Forelimb muscle (tissue), 1 donor: ENCODE measurements around the gene MYO1D. TPM values are rescaled to one million over a fixed set of nuclear protein-coding genes. Genes with fewer than 3 reads are reported as not detected.

Experiments
- DNase-seq: peaks from one replicate; pipeline ENCODE4 v3.0.0-alpha.2; 2013; ENCODE audit warnings: low read depth
- polyA plus RNA-seq: library from polyadenylated mRNA; unstranded; fragments of 120-200 nt; gene quantifications from one replicate; pipeline ENCODE4 v1.2.1, GENCODE V29; 2013; ENCODE audit not compliant: insufficient read length

Gene MYO1D
- polyA plus RNA-seq, 1 donor: 5.8 TPM

DNA sequence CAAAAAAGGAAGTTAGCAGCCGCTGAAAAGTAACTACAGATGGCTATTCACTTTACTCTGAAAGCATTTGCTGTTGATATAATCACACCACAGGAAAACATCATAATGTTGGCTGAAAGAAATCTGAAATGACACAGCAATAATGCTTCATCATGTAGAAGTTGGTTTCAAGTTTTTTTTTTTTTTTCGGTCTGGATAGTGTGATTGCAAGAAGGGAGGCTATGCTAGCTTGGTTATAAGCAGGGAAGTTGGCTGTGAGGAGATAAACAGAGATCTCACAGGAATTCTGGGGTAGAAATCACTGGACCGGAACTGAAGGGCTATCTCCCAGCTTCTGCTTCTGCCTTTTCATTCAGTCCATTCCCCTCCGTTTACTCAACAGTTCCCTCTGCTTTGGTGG lies 57.9 kb downstream of the MYO1D start:
- no peak for DNase-seq

DNA sequence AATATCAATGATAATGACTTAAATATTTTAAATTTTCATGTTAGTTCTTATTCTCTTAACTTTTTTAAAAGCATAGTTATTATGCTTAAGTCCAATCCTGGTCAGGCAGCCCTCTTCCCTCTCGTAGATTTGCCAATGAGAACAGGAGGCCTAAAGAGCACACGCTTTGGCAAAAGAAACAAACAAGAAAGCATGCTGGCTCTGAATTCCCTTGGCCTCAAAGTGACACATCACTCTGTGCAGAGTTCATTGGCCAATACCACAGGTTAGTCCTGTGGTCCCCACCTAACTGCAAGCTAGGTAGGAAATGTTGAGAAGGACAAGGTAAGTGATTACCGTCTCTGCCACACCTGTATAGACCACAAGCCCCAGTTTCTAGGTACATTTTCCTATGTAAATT lies 61.5 kb downstream of the MYO1D start:
- DNase-seq: no peak

- DNase-seq: no peak
These were observed 62.1 kb downstream of the MYO1D start for GRCh38 chr17:32814836-32815235.

- DNase-seq: no peak
These were observed 63.9 kb downstream of the MYO1D start for GRCh38 chr17:32813021-32813420.

DNA sequence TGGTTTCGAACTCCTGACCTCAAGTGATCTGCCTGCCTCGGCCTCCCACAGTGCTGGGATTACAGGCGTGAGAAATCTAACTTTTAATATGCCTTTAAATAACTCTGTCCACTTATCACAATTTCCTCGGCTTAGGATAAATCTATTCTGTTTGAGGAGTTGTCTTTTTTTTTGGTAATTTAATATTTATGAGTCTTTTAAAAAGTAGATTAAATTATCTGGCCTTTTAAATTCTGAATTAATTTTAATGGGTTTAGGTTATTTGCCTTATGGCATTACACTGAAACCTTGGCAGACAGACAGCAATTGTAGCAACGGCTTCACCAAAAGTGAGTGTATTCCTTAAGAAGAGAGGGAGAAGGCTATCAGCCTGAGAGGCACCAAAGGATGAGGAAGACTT lies 66.2 kb downstream of the MYO1D start:
- no peak for DNase-seq

DNA sequence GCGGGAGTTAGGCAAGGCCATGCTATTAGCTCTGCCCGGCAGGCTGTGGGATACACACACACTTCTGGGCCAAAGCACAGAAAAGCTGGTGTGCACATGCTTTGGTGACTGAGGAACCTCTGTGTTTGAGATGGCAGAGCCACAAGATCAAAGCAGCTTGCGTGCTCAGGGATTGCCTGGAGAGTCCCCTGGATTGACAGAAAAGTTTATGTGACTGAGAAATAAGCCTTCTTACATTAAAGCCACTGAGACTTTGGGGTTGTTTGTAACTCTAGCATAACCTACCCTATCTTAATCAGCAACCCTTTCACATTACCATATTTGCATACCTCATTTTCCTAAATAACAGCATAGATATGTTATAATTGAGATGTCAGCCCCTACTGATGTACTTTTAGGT lies 69.3 kb downstream of the MYO1D start:
- no peak for DNase-seq

DNA sequence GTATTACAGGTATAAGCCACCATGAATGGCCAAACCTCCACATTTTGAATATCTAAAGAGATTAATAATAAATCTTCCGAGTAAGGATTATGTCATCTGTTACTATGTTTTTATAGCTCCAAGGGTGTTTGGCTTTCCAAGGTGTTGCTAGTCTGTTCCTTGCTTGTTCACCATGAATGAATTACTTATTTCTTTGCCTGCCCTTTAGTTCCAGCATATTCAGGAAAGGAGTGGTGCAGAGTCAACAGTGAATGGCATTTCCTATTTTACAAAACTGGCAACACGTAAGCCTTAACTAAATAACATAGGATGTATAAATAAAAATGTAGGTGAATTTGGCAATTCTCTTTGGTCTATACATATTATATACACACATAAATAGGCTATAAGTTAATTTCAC lies 70.3 kb downstream of the MYO1D start:
- DNase-seq: no peak

GRCh38 chr17:32805029-32805976 lies 71.6 kb downstream of the MYO1D start:
- no peak for DNase-seq

DNA sequence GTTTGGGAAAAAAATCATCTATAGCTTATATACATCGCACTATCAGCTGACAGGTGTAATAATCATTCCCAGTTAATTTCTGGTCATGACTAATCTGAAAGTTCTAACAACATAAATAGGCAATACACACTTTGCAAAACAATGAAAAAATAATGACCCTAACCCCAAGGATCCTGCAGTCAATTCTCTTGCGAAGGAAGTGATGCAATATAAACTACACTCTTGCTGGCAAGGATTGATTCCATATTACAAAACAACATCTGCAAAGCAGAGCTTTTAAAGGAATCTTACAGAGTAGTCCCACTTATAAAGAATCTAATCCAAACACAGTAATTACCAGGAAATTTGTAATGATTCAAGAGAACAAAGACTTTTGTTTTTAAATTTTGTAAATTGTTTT lies 73.4 kb downstream of the MYO1D start:
- no peak for DNase-seq

DNA sequence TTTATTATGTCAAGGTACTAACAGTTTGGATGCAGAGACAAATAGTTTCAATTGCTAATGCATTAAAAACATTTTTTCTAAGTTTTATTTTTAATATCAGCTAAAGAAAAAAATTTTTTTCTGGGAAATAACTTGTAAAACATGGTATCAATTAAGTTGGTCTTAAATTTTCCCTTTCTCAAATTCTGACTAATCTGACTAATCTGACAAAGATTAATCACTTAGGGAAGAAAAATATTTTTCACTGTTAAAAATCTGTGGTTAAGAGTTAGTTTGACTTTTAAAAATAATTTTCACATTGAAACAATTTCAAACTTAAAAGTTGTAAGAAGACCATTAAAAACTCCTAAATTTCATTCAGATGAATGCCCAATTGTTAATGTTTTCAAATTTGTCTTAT lies 74.6 kb downstream of the MYO1D start:
- no peak for DNase-seq

GRCh38 chr17:32801641-32802040 lies 75.3 kb downstream of the MYO1D start:
- DNase-seq: no peak

DNA sequence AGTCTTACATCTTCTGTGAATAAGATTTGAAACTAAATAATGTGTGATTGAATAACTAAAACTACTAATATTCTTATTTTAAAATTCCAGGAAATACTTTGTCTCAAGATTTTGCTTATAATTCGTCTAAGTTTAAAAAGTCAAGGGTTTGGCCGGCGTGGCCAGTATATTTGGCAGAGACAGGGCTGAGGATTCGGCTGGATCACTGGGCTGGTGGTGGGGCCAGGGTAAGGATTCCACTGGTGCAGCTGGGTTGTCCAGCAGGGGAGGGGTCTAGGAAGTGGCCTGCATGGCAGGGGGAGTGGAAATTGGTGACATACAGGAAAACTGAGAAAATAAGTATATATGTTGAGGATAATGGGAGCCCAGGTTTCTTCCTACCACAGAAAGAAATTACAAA lies 75.7 kb downstream of the MYO1D start:
- no peak for DNase-seq

GRCh38 chr17:32798938-32799337 lies 78.0 kb downstream of the MYO1D start:
- no peak for DNase-seq

- no peak for DNase-seq
These were observed 81.5 kb downstream of the MYO1D start for GRCh38 chr17:32795339-32795979.

DNA sequence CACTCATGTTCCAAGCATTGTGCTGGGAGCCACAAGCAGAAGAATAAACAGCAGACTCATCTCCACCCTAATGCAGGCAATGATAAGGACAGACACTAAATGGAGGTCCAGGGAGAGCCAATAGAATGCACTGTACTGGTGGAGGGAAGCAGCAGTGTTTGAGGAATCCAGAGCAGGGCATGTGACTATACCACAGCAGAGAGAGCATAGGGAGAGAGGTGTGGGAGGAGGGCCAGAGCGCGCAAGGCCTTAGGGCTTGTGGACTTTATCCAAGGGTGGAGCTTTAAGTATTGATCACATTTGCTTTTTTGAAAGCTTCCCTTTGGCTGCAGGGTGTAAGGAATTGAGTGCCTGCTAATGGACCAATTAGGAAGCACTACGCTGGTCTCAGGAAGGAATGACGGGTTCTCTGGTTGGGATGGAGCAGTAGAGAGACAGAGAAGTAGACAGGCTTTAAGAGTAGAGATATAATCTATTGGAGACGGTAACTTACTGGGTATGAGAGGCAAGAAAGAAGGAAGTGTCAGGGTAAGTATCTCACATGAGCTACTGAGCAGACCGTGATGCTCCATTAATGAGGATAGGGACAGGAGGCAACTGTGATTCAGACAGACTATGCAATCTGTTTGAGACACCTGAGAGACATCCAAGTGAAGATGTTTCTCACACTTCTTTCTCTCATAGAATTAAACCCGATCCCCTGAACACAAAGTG lies 82.2 kb downstream of the MYO1D start:
- DNase-seq: no peak

GRCh38 chr17:32793841-32794240 lies 83.1 kb downstream of the MYO1D start:
- no peak for DNase-seq

- no peak for DNase-seq
These were observed 84.7 kb downstream of the MYO1D start for GRCh38 chr17:32792207-32792606.

DNA sequence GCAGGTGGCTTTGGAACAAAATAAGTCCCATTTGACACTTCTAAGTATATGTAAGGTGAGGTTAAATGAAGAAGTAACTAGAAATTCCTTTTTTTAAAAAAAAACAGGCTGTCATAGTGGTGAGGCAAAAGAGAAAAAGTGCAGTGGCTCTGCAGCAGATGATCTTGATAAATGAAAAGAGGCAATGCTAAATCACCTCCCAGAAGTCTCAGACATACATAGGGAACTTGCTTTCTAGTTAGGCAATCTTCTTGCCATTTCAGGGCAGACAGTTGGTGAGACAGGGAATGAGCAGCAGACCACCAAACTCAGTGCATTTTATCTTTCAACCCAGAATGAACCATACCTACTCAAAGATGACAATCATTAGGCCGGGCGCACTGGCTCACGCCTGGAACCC lies 90.8 kb downstream of the MYO1D start:
- DNase-seq: no peak

GRCh38 chr17:32784113-32784512 lies 92.8 kb downstream of the MYO1D start:
- no peak for DNase-seq

- DNase-seq: peak; percentile 19
These were observed 93.3 kb downstream of the MYO1D start for GRCh38 chr17:32783602-32784001.

GRCh38 chr17:32780721-32781120 lies 96.2 kb downstream of the MYO1D start:
- no peak for DNase-seq

GRCh38 chr17:32777922-32778321 lies 99.0 kb downstream of the MYO1D start:
- no peak for DNase-seq

- DNase-seq: no peak
These were observed 99.5 kb downstream of the MYO1D start for GRCh38 chr17:32777436-32777835.
